ENCODE data around the gene PPP2R3A. TPM values are rescaled to one million over a fixed set of nuclear protein-coding genes. Genes with fewer than 3 reads are reported as not detected.

The PPP2R3A gene
- total and polyA plus RNA-seq, 2 experiments from 2014 or later: 6.4 to 15.2 TPM

GRCh38 chr3:136136454-136136853 lies 170.9 kb downstream of the PPP2R3A start:
- Histone ChIP-seq H3K27me3 (ENCODE audit: insufficient read depth) (no peaks in the 10 kb centered on the region), H3K27ac (ENCODE audit: low read depth) (no peak overlapping the region), H3K36me3 (ENCODE audit: insufficient read depth) (no peaks in the 10 kb centered on the region), H2AFZ (no peak overlapping the region), H3K9me2 (ENCODE audit: insufficient read depth) (no peaks in the 10 kb centered on the region), H3K4me2 (no peak overlapping the region), H3K4me1 (ENCODE audit: insufficient read depth) (no peaks in the 10 kb centered on the region), H3K79me2 (replicated peaks; ENCODE audit: insufficient read depth) (no peaks in the 10 kb centered on the region), H3F3A (replicated peaks; ENCODE audit: low read depth) (no peaks in the 10 kb centered on the region), H3K4me3 (no peak overlapping the region), H4K20me1 (replicated peaks; ENCODE audit: insufficient read depth) (no peaks in the 10 kb centered on the region)
- Mint-ChIP-seq H3K36me3 (ENCODE audit: low read depth) (no peaks in the 10 kb centered on the region), H3K4me1 (no peaks in the 10 kb centered on the region), H3K9me3 (0 out of 3 replicates have a peak, but pooled peaks cover under 1% of the 10 kb centered on the region), H3K4me3 (no peak overlapping the region), H3K27ac (no peak overlapping the region), H3K27me3 (ENCODE audit: insufficient read depth, low read depth, poor library complexity) (no peaks in the 10 kb centered on the region)
- no peak for ATAC-seq
- TF ChIP-seq ZNF331 (CRISPR knock-in tag; IDR thresholded peaks at IDR 0.05; ENCODE audit: low read depth) (no peak), EZH2phosphoT487 (IDR thresholded peaks at IDR 0.05; ENCODE audit: unreplicated experiment) (no peak), POLR2AphosphoS5 (IDR thresholded peaks at IDR 0.05; ENCODE audit: low read depth) (no peak), ZNF114 (CRISPR knock-in tag; IDR thresholded peaks at IDR 0.05) (no peak), ZNF462 (CRISPR knock-in tag; IDR thresholded peaks at IDR 0.05) (no peak), EZH2 (IDR thresholded peaks at IDR 0.05; ENCODE audit: low read depth, unreplicated experiment) (no peak), REST (IDR thresholded peaks at IDR 0.05; ENCODE audit: unreplicated experiment) (no peak), CREB1 (CRISPR knock-in tag; IDR thresholded peaks at IDR 0.05; ENCODE audit: low read depth) (no peak), NANOG (IDR thresholded peaks at IDR 0.05; ENCODE audit: borderline replicate concordance) (no peak), CTCF (conservative IDR thresholded peaks at IDR 0.05; ENCODE audit: low read depth in 2 of 2) (no peak), JUNB (IDR thresholded peaks at IDR 0.05; ENCODE audit: unreplicated experiment) (no peak), STAT1 (IDR thresholded peaks at IDR 0.05; ENCODE audit: unreplicated experiment) (no peak)
- DNase-seq (ENCODE audit: low spot score): no peak
